Stimulated activated CD4-positive, alpha-beta T cell treated with anti-CD3 and anti-CD28 coated beads, Interleukin-15, amount 100 ng/mL, for 48 hours (primary cell): ENCODE data around the gene DNAJC10.

Experiments
- DNase-seq, 2 donors: peaks; one replicate each; pipeline ENCODE4 v3.0.0-alpha.2; 2020; ENCODE audit warnings: low read depth in 2 of 2

Gene DNAJC10

DNA sequence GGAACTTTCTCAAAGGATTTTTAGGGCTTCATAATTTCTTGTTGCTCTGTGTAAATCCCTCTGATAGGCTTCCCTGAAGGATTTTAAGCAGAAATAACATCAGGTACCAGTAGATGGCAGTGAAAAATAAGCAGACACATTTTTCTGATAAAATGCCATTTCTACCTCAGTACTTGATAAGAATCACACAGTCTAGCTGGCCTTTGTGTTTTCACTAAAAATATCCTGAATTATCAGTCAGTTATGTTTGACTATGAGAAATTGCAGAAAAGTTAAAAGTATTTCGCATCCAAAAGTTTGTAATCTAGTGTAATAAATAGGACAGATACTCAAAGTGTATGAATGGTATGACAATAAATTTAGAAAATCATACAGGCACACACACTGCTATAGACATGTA lies 68.7 kb downstream of the DNAJC10 start:
- DNase-seq = no peak

DNA sequence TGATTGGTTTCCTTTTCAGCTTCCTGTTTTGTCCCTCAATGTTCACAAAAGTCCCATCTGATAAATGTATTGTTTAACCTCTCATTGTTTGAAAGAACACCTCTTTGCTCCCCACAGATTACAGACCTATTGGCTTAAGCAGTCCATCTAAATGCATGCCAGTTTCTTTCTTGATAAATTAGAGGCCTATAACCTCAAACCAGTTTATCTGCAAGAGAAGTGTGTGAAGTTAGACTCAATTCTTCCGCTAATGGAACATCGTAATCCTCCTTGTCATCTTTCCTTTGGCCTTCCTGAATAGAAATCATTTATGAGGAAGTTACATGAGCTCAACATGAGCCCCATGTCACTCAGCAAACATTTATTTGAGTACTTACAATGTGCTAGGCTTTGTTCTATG lies 76.4 kb downstream of the DNAJC10 start:
- no peak for DNase-seq

DNA sequence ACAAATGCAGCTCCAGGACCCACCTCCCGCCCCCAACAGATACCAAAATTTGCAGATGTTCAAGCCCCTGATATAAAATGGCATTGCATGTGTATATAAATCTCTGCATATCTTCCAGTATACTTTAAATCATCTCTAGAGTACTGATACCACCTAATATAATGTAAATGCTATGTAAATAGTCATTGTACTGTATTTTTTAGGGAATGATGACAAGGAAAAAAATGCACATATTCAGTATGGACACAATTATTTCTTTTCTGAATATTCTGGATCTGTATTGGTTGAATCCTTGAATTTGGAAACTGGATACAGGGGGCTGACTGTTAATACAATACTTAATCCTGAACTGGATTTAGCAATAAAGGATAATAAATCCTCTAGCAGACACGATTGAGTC lies 82.7 kb downstream of the DNAJC10 start:
- no peak for DNase-seq

DNA sequence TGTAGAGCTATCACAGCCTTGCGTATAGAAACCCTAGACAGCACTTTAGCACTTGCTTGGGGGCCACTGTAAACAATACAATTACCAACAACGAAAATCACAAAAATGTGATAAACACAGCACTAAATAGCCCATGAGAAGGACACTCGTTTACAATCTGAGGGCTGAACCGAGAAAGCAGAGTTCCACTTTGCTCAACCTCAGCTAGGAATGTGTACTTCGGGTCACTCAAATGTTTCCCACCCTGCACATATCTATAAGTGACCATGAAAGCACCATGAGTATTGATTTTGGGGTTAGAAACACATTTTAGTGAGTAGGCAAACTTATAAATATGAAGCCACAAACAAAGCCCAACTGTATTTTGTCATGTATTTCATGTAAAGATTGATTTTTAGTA lies 88.1 kb downstream of the DNAJC10 start:
- no peak for DNase-seq

DNA sequence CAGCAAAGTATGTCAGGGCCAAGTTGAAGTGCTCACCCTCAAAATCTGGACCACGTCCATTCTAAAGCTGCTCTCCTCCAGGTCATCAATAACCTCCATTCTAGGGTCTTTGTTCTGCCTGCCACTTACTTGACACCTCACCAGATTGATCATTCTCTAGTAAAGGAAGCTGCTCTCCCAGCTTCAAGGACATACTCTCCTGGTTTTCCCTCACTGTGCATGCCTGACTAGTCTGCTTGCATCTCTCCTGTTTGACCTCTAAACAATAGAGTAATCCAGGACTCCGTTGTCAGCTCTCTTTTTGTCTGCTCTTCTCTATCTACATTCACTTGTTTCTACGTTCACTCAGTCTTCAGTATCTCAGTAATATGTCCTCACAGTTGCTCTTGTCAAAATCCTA lies 91.3 kb downstream of the DNAJC10 start:
- no peak for DNase-seq

DNA sequence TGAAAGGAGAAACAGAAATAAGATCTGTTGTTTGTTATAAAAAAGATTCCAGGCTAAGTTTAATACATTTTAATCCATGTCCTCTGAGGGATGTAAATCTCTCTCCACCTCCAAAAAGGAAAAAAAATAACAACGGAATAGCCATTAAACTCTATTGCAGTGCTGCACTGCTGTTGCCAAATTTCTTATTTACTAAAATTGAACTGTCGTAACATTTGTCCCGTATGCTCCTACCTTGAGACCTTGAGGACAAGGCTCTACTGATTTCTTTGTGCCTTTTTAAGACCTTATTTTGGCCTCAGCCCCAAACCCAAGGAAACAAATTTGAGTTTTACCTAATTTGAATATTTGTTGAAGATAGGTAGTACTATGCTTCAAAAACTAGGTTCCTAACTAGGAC lies 94.0 kb downstream of the DNAJC10 start:
- DNase-seq = no peak

DNA sequence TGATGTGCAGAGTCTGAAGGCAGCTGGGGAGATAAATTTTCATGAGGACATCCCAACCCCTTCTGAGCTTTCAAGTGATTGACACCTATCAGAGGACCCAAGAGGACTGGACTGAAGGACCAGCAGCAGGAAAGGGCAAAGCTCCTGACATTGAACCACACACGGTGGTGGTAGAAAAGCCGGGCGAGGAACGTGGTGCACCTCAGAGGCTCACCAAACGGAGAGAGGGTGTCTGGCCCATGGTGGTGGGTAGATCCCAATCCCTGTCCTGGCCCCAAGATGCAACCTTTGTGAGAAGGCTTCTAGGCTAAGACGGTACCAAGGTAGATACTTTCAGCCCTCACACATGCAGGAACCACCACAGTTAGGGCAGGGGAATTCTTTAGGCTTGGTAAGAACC lies 98.3 kb downstream of the DNAJC10 start:
- DNase-seq = no peak

DNA sequence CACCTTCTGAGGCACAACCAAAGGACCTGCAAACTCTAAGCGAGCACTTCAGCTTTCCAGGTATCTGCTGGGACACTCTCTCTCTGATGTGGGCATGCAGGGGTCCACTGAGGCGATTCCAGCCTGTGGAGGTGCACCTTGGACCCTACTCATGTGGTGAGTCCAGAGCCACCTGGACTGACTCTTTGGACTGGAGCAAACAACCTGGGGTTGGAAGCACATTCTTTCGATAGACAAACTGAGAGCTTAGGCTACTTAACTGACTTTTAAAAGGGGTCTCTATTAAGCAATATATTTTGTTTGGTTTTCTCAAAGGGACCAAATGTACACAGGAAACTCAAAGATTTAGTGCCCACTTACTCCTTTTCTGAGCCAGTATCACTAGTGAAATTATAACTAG lies 98.7 kb downstream of the DNAJC10 start:
- no peak for DNase-seq

DNA sequence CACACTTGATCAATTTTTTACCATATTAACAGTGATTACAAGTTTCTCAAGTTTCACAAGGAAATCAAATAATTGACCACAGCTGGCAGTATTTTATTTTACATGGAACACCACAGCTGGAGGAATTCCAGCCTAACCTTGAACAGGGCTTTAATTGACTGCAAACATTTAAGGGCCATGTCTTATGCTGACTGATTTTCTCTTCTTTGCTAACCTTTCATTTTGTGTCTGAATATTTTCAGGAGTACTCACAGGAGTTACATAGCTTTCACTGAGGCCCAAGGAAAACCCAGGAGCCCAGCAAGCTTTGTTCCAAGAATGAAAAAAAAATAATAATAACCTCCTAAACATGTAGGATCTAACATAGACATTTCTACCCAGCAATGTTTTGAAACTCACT lies 100.8 kb downstream of the DNAJC10 start:
- DNase-seq = no peak

DNA sequence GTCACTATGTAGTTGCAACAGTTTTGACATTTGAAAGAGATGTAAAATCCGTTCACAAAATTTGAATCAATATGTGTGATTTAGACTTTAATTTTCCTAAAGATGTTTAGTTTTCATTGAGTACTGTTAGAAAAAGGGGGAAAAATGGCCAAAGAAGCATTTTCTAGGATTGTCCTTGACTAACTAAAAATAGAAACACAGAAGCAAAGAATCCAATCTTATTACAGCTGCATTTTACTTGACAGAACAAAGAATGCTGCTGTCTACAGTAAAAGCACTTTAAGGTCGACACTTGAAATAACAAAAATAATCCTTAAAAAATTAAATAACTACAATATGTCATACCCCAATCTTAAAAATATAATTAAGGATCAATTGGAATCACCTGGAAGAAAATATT lies 101.5 kb downstream of the DNAJC10 start:
- no peak for DNase-seq

DNA sequence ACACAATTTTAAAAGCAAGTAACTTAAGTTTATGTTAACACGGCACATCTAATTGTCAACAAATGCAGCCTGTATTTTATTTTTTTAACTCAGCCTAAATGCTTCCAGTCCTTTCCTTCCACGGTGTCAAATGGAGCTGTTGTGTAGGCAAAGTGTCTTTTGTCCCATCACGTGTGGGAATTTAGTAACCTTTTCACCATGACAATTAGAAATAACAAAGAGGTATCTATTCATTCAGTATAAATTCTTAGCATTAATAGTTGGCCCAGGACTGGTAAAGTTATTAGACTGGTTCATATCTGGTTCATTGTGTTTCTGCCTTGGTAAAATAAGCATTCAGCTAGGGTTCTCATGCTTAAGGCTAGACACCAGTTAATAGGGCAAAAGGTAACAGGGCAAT lies 102.4 kb downstream of the DNAJC10 start:
- no peak for DNase-seq

DNA sequence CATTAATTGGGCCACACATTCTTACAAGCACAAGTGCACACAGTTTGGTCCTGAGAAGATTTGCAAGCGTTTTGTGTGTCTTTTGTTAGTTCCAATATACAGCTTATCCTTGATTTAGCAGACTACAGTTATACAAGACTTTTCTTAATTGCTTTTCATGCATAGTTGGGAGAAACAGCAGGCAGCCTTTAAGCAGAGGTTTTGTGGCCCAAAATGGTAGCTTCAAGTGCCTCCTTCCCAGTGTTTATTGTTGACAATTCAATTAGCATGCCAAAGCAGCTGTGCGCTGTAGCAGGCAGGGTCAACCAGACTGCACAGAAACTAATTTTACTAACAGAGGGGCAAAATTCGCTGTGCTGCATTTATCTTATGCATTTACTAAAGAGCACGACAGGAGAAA lies 102.9 kb downstream of the DNAJC10 start:
- no peak for DNase-seq

DNA sequence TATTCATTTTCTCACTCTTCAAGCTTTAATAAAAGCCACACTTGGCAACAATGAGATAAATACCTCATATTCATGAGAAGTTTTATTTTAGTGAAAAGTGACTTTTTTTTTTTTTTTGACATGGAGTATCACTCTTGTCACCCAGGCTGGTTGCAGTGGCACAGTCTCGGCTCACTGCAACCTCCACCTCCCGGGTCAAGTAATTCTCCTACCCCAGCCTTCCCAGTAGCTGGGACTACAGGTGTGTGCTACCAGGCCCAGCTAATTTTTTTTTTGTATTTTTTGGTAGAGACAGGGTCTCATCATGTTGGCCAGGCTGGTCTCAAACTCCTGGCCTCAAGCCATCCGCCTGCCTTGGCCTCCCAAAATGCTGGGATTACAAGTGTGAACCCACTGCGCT lies 103.4 kb downstream of the DNAJC10 start:
- DNase-seq = no peak

DNA sequence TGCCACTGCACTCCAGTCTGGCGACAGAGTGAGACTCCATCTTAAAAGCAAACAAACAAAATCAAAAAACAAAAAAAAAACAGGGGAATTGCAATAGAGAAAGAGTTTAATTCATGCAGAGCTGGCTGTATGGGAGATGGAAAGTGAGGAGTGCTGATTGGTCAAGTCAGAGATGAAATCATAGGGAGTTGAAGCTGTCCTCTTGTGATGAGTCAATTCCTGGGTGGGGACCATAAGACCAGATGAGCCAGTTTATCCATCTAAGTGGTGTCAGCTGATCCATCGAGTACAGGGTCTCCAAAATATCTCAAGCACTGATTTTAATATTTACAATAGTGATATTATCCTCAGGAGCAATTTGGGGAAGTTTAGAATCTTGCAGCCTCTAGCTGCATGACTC lies 105.1 kb downstream of the DNAJC10 start:
- DNase-seq = no peak

DNA sequence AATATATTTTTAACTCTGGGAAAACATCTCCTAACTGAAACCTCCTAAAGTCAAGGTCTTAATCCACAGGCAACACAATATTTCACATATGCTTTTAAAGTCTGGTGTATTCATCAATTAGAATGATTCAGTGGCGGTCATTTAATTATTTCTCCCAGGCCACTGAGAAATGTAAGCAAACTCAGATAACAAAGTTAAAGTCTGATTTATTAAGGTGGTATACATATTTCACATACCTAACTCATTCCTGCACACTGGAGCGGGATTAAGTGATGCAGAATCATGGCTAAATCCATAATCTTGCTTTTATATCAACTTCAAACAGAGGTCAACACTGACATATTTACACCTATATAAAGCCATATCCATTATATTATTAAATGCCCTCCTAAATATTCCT lies 106.7 kb downstream of the DNAJC10 start:
- no peak for DNase-seq

DNA sequence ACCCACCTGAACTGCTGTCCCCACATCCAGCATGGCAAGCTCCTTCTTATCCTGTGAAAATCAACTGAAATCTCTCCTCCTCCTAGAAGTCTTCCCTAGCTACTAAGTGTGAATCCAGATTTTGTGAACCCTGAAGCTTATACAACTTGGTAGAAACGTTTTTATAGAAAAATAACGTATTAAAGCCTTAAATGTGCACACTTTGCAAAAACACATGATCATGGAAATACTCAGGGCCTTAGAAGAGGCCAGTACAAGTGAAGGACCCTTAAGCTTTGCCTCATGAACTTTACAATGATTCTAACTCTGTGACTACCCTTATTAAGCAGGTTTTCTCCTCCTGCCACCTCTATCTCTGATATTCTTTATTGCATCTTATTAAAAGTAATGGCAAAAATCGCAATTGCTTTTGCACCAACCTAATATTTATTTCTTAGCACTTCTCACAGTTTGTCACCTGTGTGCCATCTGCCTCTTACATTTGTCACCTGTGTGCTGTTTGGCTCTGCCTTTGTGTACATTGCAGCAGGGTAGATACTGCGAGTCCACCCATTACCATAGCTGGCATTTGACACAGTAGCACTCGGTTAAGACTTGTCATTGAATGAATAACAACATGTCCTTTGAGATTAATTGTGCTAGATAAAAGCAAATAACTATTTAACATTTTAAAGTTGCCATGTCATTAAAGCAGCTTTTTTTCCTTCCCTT lies 108.2 kb downstream of the DNAJC10 start:
- no peak for DNase-seq

DNA sequence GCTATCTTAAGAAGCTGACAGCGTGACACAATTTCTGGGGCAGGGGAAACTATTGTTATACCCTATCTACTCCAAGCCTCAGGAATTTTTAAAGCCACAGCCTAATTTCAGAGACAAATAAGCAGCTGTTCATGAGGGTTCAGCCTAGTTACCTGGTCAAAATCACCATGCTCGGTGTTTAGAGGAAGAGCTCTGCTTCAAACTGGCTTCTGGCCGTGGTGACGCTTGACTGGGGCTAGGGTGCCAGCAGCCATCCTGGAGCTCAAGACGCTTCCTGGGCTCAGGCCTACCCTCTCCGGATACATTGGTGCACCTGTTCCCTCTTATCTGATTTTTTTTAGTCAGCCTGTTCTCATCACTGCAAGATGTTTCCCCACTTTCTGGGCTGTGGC lies 108.7 kb downstream of the DNAJC10 start:
- DNase-seq = no peak

DNA sequence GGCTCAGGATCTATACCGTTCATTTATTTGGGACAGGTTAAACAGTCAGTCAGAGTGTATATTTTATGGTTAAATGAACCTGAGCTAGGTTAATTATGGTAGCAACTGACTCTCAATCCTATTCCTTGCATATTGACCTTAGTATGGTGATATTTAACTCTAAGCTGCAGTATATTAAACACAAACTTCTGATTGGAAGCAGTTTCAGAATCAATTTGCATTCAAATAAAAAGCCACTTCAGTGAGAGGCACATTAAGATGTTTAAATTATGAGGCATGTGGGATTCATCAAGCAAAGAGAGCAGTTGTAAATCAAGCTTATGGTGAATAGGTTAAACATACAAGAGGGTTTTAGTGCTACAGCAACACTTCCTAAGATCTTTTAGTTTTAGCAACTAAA lies 110.0 kb downstream of the DNAJC10 start:
- DNase-seq = no peak

DNA sequence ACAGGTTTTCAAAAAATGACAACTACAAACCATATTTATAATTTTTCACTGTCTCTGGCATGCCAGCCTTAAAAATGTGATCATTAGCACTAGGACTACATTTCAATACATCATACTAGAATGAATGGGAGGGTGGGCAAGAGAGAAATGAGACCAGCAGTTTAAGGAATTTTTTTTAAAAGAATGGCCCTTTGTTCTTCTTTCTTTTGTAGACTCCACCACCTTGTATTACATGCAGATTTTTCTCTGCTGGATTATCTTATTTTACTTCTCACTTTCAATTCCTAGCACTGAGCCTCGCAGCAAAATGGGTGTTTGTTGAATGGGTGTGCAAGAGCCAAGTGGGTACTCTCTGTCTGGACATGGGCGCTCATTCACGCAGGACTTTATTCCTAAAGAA lies 110.4 kb downstream of the DNAJC10 start:
- no peak for DNase-seq

DNA sequence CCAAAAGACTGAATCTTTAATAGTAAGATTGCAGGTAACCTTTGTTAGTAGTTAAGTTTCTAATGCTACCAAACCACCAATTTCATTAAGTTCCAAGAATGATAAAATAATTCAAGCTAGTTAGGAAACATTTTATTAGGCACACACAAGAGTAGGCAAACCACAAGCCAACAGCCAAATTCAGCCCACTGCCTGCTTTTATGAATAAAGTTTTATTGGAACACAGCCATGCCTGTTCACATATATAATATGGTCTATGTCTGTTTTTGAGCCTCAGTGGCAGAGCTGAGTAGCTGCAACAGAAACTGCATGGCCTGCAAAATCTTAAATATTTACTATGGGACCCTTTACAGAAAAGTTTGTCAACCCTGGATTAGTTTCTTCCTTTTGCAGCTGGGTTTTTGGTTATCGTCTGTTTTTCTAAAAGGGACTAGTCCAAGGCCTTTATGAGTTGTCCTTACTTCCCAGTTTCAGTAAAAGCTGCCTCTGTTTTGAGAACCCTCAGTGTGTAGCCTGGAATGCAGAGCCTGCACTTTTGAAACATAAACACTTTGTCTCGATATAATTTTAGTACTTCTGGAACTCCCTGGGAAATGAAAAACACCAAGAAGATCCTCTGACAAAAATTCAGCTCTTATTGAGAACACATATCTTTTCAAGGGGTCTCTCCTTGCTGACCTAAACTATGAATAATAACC lies 111.3 kb downstream of the DNAJC10 start:
- no peak for DNase-seq

DNA sequence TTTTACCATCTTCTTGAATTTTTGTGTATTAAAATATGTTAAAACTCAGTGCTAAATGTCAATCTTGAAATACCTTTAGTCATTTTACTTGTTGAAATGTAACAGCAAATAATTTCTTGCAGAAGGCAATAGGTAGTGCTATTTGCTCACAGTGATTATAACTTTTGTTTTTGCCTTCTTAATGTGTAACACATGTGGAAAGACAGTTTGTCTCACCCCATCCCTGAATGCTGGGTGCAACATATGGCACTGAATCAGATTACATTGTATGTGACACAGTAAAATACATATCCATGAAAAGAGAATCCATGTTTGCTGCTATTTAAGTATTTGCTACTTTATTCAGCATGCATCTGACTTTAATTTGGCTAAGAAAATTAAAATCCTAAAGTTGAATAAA lies 115.0 kb downstream of the DNAJC10 start:
- no peak for DNase-seq

DNA sequence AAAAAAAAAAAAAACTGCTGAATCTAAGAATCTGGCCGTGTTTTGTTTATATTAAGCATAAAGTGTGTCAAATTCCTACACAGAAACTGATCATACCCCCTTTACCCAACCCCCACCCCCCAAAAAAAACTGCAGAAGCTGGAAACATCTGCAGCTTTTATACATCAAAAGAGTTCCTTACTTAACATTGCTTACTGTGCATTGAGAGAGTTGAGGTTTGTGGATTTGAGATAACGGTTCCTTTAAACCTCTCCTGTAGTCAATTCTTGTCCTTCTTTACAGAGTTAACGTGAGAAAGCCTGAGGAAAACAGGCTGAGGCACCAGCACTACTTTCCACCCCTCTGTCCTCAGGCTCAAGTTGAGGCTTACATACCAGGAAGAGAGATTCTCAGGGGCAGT lies 115.9 kb downstream of the DNAJC10 start:
- no peak for DNase-seq

DNA sequence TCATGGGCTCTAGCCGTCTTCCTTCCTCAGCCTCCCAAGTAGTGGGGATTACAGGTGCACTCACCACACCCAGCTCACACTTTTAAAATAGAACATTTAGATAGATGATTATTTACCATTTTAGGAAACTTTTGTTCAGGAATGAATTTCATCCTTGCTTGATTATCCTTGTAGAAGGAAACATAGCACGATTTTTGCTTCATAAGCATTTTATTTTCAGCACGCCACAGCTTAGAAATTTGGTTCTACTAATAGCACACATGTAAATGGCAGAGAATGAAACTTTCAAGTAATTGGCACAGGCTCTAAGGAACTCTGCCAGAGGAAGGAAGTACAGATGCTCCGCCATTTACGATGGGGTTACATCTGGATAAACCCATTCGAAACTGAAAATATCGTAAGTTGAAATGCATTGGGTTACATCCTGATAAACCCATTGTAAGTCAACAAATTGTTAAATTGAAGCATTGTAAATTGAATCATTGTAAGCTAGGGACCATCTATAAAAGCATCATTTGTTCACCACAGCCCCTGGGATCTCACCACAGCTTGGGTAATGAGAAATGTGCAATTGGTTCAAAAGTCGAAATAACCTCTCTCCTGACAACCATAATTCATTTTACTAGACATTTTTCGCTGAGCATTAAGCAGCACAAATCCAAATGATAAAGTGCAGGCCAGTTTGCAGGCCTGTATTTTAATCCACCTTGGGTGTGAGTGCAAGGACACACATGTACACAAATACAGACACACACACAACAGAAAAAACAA lies 117.2 kb downstream of the DNAJC10 start:
- DNase-seq = no peak
